GM19043 (cell line): ENCODE results near the gene LDB2.
"Not testable (repeated sequence)": the region's sequence is repeated elsewhere in the genome, so short reads cannot be mapped to it uniquely, and the experiment has no call there.

Source experiments
- ATAC-seq: cut with Tn5 transposase; IDR thresholded peaks from one replicate; pipeline ENCODE4 v1.9.1; 2021; ENCODE audit warnings: low read depth; ENCODE audit not compliant: unreplicated experiment

Gene LDB2

GRCh38 chr4:16580514-16580913 is 317.9 kb downstream of the LDB2 start:
- no peak for ATAC-seq

DNA sequence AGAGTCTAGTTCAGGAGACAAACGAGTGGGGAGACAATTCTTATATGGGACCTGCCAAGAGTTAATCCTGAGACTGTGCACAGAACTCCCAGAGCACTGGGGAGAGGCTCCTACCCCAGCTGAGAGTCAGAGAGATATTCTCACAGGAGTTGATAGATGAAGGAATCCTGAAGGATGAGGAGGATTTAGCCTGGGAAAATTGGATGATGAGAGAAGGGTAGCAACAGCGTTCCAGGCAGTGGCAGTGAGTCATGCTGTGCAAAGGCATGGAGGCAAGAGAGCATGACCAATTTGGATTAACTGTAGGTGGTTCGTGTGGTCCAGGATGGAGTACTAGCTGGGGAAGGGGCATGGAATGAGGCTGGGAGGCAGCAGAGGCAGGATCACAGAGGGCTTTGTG is 318.6 kb downstream of the LDB2 start:
- no peak for ATAC-seq

- ATAC-seq, result no peak
Observed at GRCh38 chr4:16577177-16577576, 321.3 kb downstream of the LDB2 start.

- no peak for ATAC-seq
Observed at GRCh38 chr4:16574981-16575380, 323.5 kb downstream of the LDB2 start.

DNA sequence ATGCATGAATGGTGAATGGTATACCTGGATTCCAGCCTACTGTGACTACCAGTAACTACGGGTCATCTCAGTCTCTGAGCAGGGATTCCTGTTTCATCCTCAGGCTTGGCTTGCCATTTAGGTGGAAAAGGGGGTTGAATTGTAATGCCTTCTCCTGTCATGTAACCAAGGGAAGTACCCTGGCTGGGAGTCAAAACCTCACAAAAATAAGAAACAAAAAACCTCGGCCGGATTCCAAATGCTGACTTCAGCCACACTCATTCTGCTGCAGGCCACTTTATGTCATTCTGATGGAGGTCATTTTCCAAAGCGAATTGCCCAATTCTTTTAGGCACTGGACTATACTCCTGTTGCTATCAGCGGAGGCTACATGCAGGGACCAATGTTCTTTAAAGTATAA is 324.7 kb downstream of the LDB2 start:
- no peak for ATAC-seq

GRCh38 chr4:16573206-16573605 is 325.2 kb downstream of the LDB2 start:
- ATAC-seq, result no peak

GRCh38 chr4:16572631-16573030 is 325.8 kb downstream of the LDB2 start:
- ATAC-seq, result no peak

DNA sequence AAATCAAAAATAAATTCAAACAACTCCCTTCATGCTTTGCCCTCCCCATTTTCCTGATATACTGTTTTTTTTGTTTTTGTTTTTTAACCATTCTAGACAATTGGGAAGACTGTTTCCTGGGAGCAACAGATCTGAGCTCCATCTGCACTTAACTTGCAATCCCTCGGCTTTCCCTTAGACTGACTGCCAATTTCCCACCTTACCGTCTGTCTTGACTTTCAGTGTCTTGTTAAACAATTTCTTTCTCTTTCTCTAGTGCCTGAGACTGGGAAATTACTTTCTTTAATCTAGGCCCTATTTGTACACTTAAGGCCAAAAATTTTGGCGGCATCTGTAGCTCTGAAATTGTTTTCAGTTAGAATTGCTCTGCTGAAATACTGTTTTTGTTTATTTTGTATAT is 326.3 kb downstream of the LDB2 start:
- ATAC-seq, result no peak

DNA sequence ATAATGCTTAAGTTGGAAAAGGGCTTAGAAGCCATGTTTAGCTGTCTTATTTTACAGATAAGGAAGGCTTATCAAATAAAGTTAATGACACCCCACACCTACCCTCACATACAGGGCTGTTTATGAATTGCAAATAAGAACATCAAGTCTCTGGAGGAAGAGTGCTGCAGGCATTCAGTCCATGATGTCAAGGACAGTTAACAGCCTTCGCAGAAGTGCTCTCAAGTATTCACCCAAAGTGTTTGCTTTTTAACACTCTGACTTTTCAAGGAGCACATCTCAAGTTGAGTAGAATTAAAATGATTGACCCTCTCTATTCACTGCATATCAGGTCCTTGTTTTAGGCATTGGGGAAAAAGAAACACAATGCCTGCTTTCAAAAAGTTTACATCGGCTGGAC is 328.7 kb downstream of the LDB2 start:
- ATAC-seq, result no peak

DNA sequence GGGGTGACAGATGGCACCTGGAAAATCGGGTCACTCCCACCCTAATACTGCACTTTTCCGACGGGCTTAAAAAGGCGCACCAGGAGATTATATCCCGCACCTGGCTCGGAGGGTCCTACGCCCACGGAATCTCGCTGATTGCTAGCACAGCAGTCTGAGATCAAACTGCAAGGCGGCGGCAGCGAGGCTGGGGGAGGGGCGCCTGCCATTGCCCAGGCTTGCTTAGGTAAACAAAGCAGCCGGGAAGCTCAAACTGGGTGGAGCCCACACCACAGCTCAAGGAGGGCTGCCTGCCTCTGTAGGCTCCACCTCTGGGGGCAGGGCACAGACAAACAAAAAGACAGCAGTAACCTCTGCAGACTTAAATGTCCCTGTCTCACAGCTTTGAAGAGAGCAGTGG is 341.1 kb downstream of the LDB2 start:
- ATAC-seq, result not testable (repeated sequence)

DNA sequence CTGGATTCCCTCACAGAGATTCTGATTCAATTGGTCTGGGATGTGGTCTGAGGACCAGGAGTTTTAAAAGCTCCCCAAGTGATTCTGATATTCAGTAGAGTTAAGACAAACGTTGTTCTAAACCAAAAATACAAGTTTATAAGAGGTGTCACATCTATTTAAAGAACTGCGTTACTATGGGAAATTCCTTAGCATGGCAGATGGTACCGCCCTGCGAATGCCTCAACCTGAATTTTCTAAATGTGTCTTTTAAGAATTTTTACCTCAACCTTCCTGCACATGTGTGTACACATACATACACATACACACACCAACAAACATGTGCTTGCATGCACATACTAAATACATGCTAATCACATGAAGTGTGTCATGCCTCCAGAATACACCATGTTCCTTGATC is 343.3 kb downstream of the LDB2 start:
- ATAC-seq, result no peak

- no peak for ATAC-seq
Observed at GRCh38 chr4:16550531-16550930, 347.9 kb downstream of the LDB2 start.

DNA sequence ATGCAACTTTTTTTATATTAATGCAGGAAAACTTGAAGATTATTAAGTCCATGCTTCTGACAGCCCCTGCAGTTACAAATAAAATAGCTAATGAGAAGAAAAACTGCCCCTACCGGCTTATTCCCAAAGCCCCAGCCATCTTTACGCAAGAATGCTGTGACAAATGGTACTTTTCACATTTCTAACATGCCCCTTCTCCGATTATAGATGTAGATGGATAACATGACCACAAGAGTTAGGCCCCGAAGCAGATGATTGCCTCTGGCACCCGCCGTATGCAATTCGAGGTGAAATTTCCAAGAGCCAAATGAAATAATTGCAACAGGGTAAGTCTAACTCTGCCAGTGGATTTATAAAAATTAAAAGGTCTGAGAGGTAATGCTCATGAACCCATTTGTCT is 352.8 kb downstream of the LDB2 start:
- no peak for ATAC-seq

DNA sequence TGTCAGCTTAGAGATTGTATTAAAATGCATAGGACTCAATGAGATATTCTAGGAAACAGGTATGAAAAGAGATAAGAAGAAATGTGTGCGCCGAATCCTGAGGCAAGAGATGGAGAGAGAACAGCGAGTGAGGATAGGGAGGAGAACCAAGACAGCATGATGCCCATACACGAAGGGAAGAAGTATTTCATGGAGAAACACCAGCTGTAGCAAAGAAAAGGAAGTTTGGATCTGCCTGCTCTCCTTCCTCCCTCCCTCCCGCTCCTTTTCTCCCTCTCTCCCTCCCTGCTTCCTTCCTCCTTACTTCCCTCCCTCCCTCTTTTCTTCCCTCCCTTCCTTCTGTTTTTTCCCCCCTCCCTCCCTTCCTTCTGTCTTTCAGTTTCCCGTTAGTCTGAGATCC is 353.6 kb downstream of the LDB2 start:
- ATAC-seq, result no peak

DNA sequence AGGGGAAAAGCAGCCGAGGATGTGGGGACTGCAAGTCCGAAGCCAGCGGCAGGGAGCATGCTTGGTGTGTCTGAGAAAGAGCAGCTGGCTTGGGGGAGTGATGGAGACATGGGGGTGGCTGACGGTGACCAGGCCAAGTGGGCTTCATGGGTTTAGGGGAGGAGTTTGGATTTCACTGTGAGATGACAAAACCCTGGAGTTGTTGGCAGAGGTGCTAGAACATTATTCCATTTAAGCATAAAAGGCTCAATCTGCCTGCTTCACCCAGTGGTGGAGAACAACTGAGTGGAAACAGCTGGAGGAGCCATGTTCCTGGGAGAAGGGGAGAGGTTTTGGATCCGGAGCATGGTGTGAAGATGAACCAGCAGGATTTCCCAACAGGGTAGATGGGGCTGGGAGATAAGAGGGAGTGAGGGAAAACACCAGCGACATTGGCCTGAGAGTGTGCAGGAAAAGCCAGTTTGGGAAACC is 354.2 kb downstream of the LDB2 start:
- ATAC-seq, result no peak

DNA sequence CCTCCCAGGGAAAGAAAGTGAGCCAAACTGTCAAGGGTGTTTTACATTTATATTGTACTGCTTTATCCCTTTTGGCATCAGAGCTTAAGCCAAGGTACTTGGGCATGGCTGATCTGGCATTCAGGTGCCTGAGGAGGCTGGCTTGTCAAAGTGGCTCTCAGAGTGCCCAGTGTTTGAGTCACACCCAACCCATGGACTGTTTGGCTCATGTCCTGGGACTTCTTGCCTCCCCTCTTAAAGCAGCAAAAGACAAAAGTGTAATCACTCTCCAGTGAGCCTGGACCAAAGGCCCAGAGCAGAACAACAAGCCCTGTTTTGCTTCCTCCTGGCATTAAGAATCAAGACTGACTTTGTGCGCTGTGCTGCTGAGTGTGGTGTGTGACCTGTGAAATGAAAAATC is 360.5 kb downstream of the LDB2 start:
- no peak for ATAC-seq

- no peak for ATAC-seq
Observed at GRCh38 chr4:16532240-16532970, 366.0 kb downstream of the LDB2 start.

- ATAC-seq, result no peak
Observed at GRCh38 chr4:16530688-16531635, 367.5 kb downstream of the LDB2 start.

DNA sequence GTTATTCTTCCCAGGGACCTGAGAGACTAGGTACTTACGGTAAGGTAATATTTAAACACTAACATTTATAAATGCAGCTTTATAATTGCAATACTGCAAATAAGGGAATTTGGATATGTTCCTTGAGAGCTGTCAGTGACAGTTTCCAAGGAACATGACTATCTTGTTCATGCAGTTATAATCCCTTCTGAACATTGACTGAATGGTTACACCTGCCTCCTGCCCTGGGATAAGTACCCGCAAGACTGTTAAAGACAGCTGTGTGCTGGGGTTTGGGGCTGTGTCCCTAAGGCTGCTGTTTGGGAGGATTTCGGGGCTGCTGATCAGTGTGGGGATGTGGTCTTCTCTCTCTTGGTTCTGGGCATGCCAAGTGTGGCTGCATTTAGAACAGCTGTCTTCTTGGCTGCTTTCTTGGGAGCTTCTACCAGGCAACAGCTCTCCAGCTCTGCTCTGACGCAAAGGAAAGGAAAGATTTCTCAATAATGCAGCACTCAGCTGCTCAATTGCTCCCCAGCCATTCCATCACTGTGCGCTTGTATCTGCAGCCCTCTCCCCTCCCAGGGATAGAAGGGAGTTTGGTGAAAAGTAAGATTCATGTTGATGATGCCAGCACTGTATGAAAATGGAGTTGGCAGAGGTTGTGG is 373.4 kb downstream of the LDB2 start:
- no peak for ATAC-seq

- no peak for ATAC-seq
Observed at GRCh38 chr4:16524406-16524805, 374.0 kb downstream of the LDB2 start.

- not testable (repeated sequence) for ATAC-seq
Observed at GRCh38 chr4:16523526-16523925, 374.9 kb downstream of the LDB2 start.
